Neuronal stem cell (in vitro differentiated cells): ENCODE data around the gene HNRNPLL.

Experiments
- DNase-seq: peaks from one replicate; pipeline ENCODE4 v3.0.0-alpha.2; 2013; ENCODE audit warnings: low spot score
- H2AFZ ChIP-seq: one replicate; pipeline ENCODE4 v1.6.1; 2013; ENCODE audit warnings: mild to moderate bottlenecking, low read length, inconsistent platforms
- H2AK5ac ChIP-seq: 2 replicates; pipeline ENCODE4 v1.6.1; 2013; ENCODE audit warnings: low read depth, mild to moderate bottlenecking, inconsistent platforms, low read length, moderate library complexity, mixed read lengths
- H2BK120ac ChIP-seq: 2 replicates; pipeline ENCODE4 v1.6.1; 2013; ENCODE audit warnings: low read depth, mild to moderate bottlenecking, inconsistent platforms, low read length, moderate library complexity, mixed read lengths
- H2BK12ac ChIP-seq: one replicate; pipeline ENCODE4 v1.6.1; 2013; ENCODE audit warnings: low read length, inconsistent platforms
- H2BK15ac ChIP-seq: 2 replicates; pipeline ENCODE4 v1.6.1; 2013; ENCODE audit warnings: mild to moderate bottlenecking, low read length, inconsistent platforms, mixed read lengths
- H2BK5ac ChIP-seq: one replicate; pipeline ENCODE4 v1.6.1; 2013; ENCODE audit warnings: inconsistent platforms, mild to moderate bottlenecking, low read length, moderate library complexity
- H3K14ac ChIP-seq: one replicate; pipeline ENCODE4 v1.6.1; 2013; ENCODE audit warnings: low read length, inconsistent platforms
- H3K18ac ChIP-seq: 2 replicates; pipeline ENCODE4 v1.6.1; 2013; ENCODE audit warnings: low read length, inconsistent platforms
- H3K23ac ChIP-seq: 2 replicates; pipeline ENCODE4 v1.6.1; 2013; ENCODE audit warnings: low read depth, mild to moderate bottlenecking, mixed read lengths, low read length, inconsistent platforms; ENCODE audit not compliant: poor library complexity
- H3K27ac ChIP-seq: replicated peaks from 3 replicates; pipeline ENCODE4 v1.5.1; 2013; ENCODE audit warnings: low read length, inconsistent platforms
- H3K27me3 ChIP-seq, 3 experiments: 2 replicates each; pipeline ENCODE4 v1.6.1; 2013; ENCODE audit warnings: low read length in 3 of 3, mild to moderate bottlenecking in 2 of 3, inconsistent platforms in 1 of 3, low read depth in 1 of 3, mixed read lengths in 1 of 3, moderate library complexity in 1 of 3; ENCODE audit not compliant: control insufficient read depth in 3 of 3, insufficient read depth in 3 of 3
- H3K36me3 ChIP-seq, 2 donors: replicated peaks in 1 of 2; 2 replicates each; pipeline ENCODE4 v1.6.1; 2013; ENCODE audit warnings: low read length in 2 of 2; ENCODE audit not compliant: control insufficient read depth in 2 of 2, insufficient read depth in 2 of 2
- H3K4ac ChIP-seq: 2 replicates; pipeline ENCODE4 v1.6.1; 2013; ENCODE audit warnings: inconsistent platforms, mild to moderate bottlenecking, low read length, moderate library complexity
- H3K4me1 ChIP-seq, 2 donors: 1 replicate in 1 of 2; 2 replicates in 1 of 2; pipeline ENCODE4 v1.6.1; 2013; ENCODE audit warnings: low read length in 2 of 2, low read depth in 1 of 2; ENCODE audit not compliant: control insufficient read depth in 2 of 2, insufficient read depth in 1 of 2
- H3K4me2 ChIP-seq: one replicate; pipeline ENCODE4 v1.6.1; 2013; ENCODE audit warnings: mild to moderate bottlenecking, low read length, inconsistent platforms; ENCODE audit not compliant: insufficient read depth, poor library complexity, severe bottlenecking
- H3K4me3 ChIP-seq, 2 donors: 2 replicates each; pipeline ENCODE4 v1.5.1; 2013; ENCODE audit warnings: low read length in 2 of 2, mild to moderate bottlenecking in 2 of 2, inconsistent platforms in 1 of 2, moderate library complexity in 1 of 2
- H3K79me1 ChIP-seq: one replicate; pipeline ENCODE4 v1.6.1; 2013; ENCODE audit warnings: low read depth, mild to moderate bottlenecking, inconsistent platforms, low read length, moderate library complexity
- H3K9ac ChIP-seq: one replicate; pipeline ENCODE4 v1.6.1; 2013; ENCODE audit warnings: mild to moderate bottlenecking, low read depth, low read length, inconsistent platforms; ENCODE audit not compliant: poor library complexity
- H3K9me3 ChIP-seq, 2 donors: replicated peaks in 1 of 2; 2 replicates each; pipeline versions ENCODE3 to v1.6.1; 2013; ENCODE audit warnings: low read length in 2 of 2, mild to moderate bottlenecking in 2 of 2, inconsistent platforms in 1 of 2, low read depth in 1 of 2, mixed read lengths in 1 of 2, moderate library complexity in 1 of 2; ENCODE audit not compliant: control insufficient read depth in 2 of 2, insufficient read depth in 1 of 2
- H4K8ac ChIP-seq: one replicate; pipeline ENCODE4 v1.6.1; 2013; ENCODE audit warnings: low read depth, mild to moderate bottlenecking, inconsistent platforms, low read length, moderate library complexity
- H4K91ac ChIP-seq: one replicate; pipeline ENCODE4 v1.6.1; 2013; ENCODE audit warnings: low read length, low read depth, mild to moderate bottlenecking, inconsistent platforms; ENCODE audit not compliant: poor library complexity
- WGBS, 2 donors: extraction: QIAGEN DNeasy Blood & Tissue Kit; methylation state at CpG; one replicate each; pipeline ENCODE4 v1.1.7; 2013; ENCODE audit warnings: missing lambda C conversion rate in 2 of 2, mixed read lengths in 1 of 2; ENCODE audit not compliant: insufficient read length in 2 of 2, insufficient replicate concordance in 1 of 2; ENCODE audit errors: extremely low coverage in 2 of 2; 5-methylcytosine and 5-hydroxymethylcytosine counted together

Gene HNRNPLL

DNA sequence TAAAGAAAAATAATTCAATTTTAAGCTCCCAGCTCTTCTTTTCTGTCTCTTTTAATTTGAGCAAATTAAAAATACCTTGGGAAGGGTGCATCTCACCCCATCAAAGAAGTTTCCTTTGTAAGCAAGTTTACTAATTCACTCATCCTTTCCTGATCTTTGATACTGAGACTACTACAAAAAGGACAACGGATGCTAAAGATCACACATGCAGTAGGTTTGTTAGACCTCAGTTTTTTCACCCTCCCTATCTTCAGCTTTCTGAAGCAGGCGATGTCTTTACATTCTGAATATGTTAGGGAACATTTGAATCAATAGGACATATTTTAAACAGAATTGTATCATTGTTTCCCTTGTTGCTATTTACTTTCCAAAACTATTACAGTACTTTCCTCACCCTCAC is 6.0 kb upstream of the HNRNPLL start:
- H2BK15ac ChIP-seq, result no peak overlapping the region
- H3K14ac ChIP-seq, result no peak overlapping the region
- H3K79me1 ChIP-seq, result no peaks in the 10 kb centered on the region
- no peak overlapping the region for H2BK12ac ChIP-seq
- no peaks in the 10 kb centered on the region for H3K36me3 ChIP-seq
- H3K4me3 ChIP-seq, result no peak overlapping the region
- no peaks in the 10 kb centered on the region for H3K9me3 ChIP-seq
- H3K4me1 ChIP-seq, result peaks cover 0 to 8% of the 10 kb centered on the region in 2 donors
- H2AK5ac ChIP-seq, result no peak overlapping the region
- no peak for DNase-seq
- WGBS, 2 donors, result no CpG with 5 or more reads among the region's 2 CpGs
- H3K18ac ChIP-seq, result no peak overlapping the region
- no peak overlapping the region for H2BK5ac ChIP-seq
- H3K9ac ChIP-seq, result no peak overlapping the region
- H2BK120ac ChIP-seq, result no peak overlapping the region
- no peak overlapping the region for H3K4ac ChIP-seq
- H2AFZ ChIP-seq, result no peak overlapping the region
- H3K27ac ChIP-seq, result no peak overlapping the region
- no peak overlapping the region for H4K91ac ChIP-seq
- H3K4me2 ChIP-seq, result no peak overlapping the region
- no peak overlapping the region for H3K23ac ChIP-seq
- H4K8ac ChIP-seq, result no peak overlapping the region
- H3K27me3 ChIP-seq, result no peaks in the 10 kb centered on the region

DNA sequence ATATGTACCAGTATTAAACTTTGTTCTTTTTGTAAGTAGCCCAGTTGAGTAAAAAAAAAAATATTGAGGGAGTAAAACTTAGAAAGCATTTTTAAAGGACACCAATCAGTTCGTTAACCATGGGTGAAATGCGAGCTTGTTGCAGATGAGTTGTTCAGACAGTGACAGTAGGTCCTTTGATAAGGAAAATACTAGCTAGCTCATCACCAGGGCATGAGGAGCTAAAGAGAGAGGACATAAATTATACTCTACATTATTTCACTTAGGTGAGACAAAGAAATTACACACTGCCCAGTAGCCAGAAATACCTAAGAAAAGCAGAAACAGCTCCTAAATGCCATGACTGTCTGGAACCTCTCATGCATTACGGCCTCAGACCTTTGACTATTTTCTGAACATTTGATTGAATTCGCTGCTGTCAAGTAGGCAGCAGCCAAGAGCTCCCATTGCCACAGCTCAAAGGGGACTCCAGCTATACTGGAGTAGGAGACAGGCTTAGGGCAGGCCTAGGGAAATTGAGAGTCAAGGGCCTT is 2.6 kb upstream of the HNRNPLL start:
- Histone ChIP-seq H3K4ac (no peak overlapping the region), H2BK120ac (no peak overlapping the region), H2BK5ac (no peak overlapping the region), H3K36me3 (no peaks in the 10 kb centered on the region), H3K14ac (no peak overlapping the region), H2BK12ac (no peak overlapping the region), H2BK15ac (no peak overlapping the region), H3K27ac (no peak overlapping the region), H3K9me3 (no peaks in the 10 kb centered on the region), H3K18ac (no peak overlapping the region), H2AFZ (no peak overlapping the region), H3K4me1 (peaks cover 0 to 11% of the 10 kb centered on the region in 2 donors), H4K91ac (no peak overlapping the region), H2AK5ac (no peak overlapping the region), H3K79me1 (peaks cover 4% of the 10 kb centered on the region), H3K4me2 (no peak overlapping the region), H3K27me3 (no peaks in the 10 kb centered on the region), H3K9ac (no peak overlapping the region), H4K8ac (no peak overlapping the region), H3K23ac (no peak overlapping the region), H3K4me3 (no peak overlapping the region)
- WGBS, 2 donors, result no CpG with 5 or more reads among the region's 4 CpGs
- DNase-seq, result no peak

DNA sequence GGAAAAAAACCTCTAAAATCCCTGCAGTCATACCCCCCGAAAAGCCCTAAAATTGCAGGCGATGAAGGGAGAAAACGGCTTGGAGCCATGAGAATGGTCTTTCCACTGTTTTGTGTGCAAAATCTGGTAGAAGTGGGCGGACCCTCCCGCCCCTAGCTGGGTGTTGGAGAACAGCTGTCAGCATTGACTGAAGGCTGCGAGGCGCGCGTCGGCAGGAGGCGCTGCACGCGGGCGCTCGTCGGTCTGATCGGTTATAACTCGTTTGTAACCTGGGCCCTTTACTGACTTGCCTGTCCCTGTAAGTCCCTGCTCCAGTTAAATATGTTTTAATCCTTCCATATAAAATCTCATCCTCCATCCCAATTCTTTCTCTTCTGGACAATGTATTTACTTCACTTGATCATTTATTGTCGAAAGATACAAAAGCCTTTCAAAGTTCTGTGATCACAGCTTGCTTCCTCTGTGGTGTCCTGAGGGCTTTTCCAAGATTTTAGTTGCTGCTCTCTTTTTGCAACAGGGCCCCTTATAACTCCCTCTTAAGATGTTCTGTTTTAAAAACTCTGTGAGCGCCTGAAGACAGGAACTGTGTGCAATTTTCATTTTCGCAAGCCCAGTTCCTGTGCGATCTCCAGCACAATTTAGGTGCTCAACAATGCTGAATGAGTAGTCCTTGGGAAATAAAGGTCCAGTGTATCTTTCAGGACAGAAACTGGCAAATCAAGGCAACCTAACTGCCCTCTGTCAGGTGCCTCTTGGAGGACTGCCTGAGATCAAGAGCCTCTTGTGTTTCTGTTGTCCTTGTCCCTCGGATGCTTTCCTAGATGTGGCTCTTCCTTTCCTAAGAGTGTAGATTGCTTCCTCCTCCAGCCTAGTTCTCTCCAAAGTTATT is 918 bp upstream of the HNRNPLL start:
- Histone ChIP-seq H3K23ac (no peak overlapping the region), H3K4ac (no peak overlapping the region), H3K4me3 (peak overlapping the region; percentile 79 to 92), H3K79me1 (peaks cover 4% of the 10 kb centered on the region), H4K8ac (no peak overlapping the region), H2AFZ (peak overlapping the region; percentile 94), H3K9me3 (no peaks in the 10 kb centered on the region), H2BK120ac (no peak overlapping the region), H3K14ac (no peak overlapping the region), H3K4me2 (peak overlapping the region; percentile 66), H2BK15ac (no peak overlapping the region), H2BK5ac (peak overlapping the region; percentile 45), H3K36me3 (no peaks in the 10 kb centered on the region), H2BK12ac (no peak overlapping the region), H3K18ac (no peak overlapping the region), H4K91ac (no peak overlapping the region), H3K4me1 (peaks cover 0 to 13% of the 10 kb centered on the region in 2 donors), H3K27me3 (no peaks in the 10 kb centered on the region), H3K27ac (peak overlapping the region; percentile 84), H3K9ac (no peak overlapping the region), H2AK5ac (no peak overlapping the region)
- peak; percentile 74 for DNase-seq
- WGBS, 2 donors, result no CpG with 5 or more reads among the region's 23 CpGs

DNA sequence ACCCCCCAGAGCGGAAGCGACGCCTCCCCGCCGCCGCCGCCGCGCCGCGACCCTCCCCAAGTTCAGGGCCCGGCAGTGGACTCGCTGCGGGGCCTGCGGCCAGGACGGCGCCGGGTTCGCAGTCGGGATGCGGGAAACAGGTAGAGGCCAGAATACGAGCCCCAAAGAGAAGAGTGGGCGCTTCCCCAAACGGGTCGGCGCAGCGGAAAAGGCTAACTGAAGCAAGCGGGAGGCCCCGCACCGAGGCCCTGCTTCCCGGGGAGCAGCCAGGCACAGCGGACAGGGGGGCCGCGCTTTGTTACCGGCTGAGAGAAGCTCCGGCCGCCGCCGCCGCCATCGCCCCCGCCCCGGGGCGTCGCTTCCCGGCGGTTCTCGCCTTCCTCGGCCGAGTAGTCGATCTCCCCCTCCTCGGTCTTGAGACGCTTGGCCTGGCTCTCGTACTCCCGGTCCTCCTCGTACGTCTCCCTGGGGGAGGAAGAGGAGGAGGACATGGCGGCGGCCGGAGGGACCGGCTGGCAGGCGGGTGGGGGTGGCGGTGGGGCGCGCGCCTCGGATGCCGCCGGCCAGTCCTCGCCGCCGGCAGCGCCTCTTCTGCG is 494 bp downstream of the HNRNPLL start:
- H3K27ac ChIP-seq, result peak overlapping the region; percentile 98
- peak overlapping the region; percentile 98 for H3K23ac ChIP-seq
- peak overlapping the region; percentile 85 for H2BK120ac ChIP-seq
- peak overlapping the region; percentile 98 for H3K9ac ChIP-seq
- H2BK15ac ChIP-seq, result peak overlapping the region; percentile 97
- peak overlapping the region; percentile 97 for H3K14ac ChIP-seq
- no peaks in the 10 kb centered on the region for H3K36me3 ChIP-seq
- H4K91ac ChIP-seq, result peak overlapping the region; percentile 78
- no peaks in the 10 kb centered on the region for H3K27me3 ChIP-seq
- H3K4ac ChIP-seq, result peak overlapping the region; percentile 48
- H3K18ac ChIP-seq, result peak overlapping the region; percentile 100
- peak overlapping the region; percentile 31 for H3K4me2 ChIP-seq
- peaks cover 0 to 13% of the 10 kb centered on the region in 2 donors for H3K4me1 ChIP-seq
- WGBS, 2 donors, result no CpG with 5 or more reads among the region's 74 CpGs
- H2AK5ac ChIP-seq, result peak overlapping the region; percentile 98
- peak overlapping the region; percentile 79 to 100 for H3K4me3 ChIP-seq
- peak overlapping the region; percentile 48 for H2BK12ac ChIP-seq
- H3K9me3 ChIP-seq, result no peaks in the 10 kb centered on the region
- H2AFZ ChIP-seq, result peak overlapping the region; percentile 91
- peaks cover 4% of the 10 kb centered on the region for H3K79me1 ChIP-seq
- peak overlapping the region; percentile 96 for H2BK5ac ChIP-seq
- no peak overlapping the region for H4K8ac ChIP-seq
- DNase-seq, result peak; percentile 48
